ENCODE data around the gene EXO1.

The EXO1 gene

DNA sequence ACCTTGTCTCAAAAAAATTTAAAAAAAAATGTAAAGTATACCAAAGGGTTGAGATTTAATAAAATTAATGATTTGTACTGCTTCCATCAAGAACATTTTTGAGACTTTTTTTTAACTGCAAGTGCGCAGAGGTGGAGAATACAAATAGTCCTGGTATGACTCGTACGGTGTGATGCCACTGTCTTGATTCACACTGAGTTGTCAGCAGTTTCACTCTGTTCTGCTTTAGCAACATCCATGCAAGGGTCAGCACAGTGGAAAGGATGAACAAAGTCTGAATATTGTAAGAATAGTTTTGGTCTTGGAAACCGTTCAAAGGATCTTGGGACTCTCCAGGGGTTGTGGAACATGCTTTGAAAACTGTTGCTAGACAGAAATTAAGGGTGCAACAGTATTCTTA, 40.2 kb downstream of the EXO1 start:
- no peak overlapping the region for H3K4me3 ChIP-seq (ENCODE audit: low read depth, low read length)

DNA sequence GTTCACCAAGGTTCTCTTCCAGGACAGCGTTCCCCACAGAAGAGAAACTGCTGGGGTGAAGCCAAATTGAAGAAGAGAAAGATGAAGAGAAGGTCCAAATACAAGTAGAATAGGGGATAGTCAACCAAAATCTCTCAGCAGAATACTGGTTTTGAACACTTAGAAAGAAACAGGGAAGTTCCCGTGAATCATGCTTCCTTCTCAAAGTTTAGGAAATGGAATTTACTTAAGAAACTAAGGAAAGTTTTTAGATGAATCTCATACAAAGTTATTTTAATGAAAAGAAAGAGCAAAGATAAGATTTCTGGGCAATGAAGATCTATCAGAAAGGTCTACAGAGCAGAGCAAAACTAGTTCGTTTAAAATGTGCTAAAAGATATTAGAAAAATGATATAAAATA, 43.3 kb downstream of the EXO1 start:
- H3K4me3 ChIP-seq (ENCODE audit: low read depth, low read length): no peak overlapping the region

DNA sequence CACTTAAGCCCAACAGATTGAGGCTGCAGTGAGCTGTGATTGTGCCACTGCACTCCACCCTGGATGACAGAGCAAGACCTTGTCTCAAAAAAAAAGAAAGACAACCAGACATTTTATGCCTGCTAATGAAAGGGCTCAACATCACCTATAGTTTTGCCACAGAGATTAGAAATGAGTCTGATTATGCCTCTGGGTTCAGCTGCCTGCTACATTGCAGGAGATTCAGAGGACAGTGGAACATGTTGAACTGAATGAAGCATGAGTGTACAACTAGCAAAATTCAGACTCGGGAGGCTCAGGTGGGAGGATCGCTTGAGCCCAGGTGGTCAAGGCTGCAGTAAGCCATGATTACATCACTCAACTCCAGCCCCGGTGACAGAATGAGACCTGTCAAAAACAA, 46.0 kb downstream of the EXO1 start:
- H3K4me3 ChIP-seq (ENCODE audit: low read depth, low read length): no peak overlapping the region

DNA sequence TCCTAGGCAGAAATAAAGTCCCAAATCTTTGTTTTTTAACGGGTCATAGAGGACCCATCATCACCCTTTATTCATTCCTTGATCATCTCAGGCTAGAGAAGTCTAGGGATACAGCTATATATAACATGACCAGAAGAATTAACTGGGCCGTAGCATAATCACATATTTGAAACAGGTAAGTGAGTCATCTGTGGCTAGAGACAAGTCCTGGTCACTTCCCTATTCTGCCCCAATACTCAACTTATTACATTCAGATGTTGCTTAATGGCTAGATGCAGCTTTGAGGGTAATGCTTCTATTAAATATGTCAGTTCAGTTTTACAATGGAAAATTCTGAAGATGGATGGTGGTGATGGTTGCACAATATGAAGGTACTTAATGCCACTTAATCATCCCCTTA, 47.0 kb downstream of the EXO1 start:
- no peak overlapping the region for H3K4me3 ChIP-seq (ENCODE audit: low read depth, low read length)

DNA sequence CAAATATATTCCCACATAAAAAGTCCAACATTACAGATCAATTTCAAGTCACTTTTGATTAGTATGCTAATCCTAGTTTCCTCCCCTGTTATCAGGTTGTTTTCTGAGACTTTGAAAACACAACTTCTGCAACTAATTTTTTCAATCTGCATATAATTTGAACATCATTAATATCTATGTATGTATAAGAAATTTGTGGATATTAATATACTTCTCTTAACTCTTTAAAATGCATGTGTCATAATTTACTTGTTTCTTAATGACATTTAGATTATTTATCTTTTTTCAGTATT, 48.6 kb downstream of the EXO1 start:
- no peak overlapping the region for H3K4me3 ChIP-seq (ENCODE audit: low read depth, low read length)

DNA sequence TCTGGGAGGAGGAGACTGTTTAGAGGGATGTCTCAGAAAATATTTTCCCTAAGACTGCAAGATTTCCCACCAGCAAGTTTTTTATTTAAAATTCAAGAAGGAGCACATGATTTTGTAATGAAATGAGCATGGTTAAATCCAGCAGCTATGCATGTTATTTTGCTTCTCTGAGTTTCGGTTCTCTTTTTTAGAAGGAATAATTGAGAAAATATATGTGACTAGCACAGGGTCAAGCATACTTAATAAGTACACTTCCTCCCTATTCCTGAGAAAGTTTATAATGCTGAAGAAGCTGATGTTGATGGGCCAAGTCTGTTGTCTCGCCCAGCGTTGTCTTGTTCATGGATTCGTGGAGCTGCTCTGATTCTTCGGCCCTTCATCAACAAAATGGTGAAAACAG, 51.2 kb downstream of the EXO1 start:
- no peak overlapping the region for H3K4me3 ChIP-seq (ENCODE audit: low read depth, low read length)

DNA sequence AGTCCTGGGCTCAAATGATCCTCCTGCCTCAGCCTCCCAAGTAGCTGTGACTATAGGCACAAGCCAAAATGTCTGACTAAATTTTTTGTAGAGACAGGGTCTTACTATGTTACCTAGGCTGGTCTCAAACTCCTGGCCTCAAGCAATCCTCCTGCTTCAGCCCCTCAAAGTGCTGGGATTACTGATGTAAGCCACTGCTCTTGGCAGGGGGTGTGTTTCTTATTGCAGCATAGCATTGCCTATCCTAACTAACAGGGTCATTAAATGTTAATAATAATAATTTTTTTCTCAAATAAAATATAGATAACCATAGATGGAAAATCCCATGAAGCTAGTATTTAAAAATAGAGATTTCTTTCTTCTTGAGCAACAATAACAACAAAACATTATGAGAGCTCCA, 52.4 kb downstream of the EXO1 start:
- no peak overlapping the region for H3K4me3 ChIP-seq (ENCODE audit: low read depth, low read length)

DNA sequence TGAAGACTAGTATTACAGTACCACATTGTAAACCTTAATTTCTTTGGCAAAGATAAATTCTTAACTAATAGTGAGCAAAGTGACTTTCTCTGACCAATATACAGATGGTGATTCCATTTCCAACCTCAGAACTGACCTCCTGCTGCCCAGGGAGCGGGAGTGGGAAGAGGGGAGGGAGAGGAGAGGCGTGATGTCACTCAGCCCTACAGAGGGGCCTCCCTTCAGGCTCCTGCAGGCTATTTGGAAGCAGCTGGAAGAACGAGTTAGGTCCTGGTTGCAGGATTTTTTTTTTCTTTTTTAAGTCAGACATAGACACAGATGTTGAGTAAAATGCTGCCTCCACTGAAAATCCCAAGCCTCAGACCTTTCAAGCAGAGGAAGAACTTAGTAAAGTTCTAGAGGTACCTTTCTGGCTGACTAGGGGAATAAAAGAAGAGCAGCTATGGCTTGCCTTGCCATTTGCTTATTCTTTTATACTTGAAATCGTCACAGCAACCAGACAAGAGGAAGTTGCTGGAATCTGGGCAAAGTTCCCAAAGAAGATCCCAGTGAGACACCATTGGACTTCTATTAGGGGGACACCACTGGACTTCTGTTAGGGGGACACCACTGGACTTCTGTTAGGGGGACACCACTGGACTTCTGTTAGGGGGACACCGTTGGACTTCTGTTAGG, 54.5 kb downstream of the EXO1 start:
- no peak overlapping the region for H3K4me3 ChIP-seq (ENCODE audit: low read depth, low read length)

DNA sequence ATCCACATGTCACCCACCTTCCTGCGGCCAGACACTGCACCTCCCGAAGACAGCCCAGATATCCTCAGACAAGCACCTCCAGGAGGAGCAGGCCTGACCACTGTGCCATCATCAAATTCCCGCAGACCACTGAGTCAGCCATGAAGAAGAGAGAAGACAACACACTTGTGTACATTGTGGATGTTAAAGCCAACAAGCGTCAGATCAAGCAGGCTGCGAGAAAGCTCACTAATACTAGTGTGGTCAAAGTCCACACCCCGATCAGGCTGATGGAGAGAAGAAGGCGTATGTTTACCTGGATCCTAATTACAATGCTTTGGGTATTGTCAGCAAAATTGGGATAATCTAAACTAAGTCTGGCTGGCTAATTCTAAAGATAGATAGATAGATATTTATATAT, 68.2 kb downstream of the EXO1 start:
- H3K4me3 ChIP-seq (ENCODE audit: low read depth, low read length): no peak overlapping the region

DNA sequence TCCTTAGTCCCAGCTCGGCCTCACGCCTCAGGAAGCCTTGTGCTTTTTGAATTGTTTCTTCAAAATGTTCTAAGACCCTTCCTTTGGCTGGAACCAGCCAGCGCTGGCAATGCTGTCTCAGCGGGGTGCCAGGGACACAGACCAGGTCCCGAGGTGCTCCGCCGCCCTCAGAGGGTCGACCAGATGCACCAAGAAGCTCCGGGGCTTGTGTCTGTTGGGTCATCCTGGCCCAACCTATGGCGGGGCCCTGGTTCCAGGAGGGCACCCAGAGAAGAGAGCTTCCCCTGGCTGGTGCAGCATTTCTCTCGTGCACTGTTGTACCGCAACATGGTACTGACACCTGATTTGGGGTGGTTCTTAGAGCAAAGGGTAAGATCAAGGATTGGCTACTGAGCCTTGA, 69.5 kb downstream of the EXO1 start:
- H3K4me3 ChIP-seq (ENCODE audit: low read depth, low read length): no peak overlapping the region

DNA sequence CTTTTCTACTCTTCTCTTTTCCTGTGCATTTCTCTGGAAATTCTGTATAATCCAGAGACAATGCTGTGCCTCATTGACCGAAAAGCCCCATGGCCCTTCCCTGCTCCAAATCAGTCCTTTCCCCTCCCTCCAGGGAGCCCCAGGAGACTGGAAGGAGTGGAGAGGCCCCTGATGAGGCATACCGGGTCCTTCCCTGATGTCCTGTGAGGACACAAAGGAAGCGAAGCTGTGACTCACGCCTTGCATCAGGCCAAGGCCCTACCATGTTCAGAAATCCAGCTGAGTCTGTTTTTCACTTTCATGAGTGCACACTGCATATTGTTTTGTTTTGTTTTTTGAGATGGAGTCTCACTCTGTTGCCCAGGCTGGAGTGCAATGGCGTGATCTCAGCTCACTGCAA, 70.9 kb downstream of the EXO1 start:
- no peak overlapping the region for H3K4me3 ChIP-seq (ENCODE audit: low read depth, low read length)

DNA sequence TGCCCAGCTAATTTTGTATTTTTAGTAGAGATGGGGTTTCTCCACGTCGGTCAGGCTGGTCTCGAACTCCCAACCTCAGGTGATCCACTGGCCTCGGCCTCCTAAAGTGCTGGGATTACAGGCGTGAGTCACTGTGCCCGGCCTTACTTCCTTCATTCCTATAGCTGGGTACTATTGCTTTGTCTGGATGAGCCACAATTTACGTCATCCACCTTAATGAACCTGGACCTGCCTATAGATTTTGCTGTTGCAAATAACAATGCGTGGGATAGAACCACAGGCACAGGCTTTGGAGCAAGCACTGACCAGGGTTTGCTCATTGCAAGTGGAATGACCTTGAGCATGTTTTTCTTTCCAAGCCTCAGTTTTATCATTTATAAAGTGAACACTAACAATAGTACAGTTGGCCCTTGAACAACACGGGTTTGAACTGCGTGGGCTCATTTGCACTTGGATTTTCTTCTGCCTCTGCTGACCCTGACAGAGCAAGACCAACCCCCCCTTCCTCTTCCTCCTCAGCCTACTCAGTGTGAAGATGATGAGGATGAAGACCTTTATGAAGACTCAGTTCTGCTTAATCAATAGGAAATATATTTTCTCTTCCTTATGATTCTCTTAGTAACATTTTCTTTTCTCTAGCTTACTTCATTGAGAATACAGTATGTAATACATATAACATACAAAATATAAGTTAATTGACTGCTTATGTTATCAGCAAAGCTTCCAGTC, 76.2 kb downstream of the EXO1 start:
- H3K4me3 ChIP-seq (ENCODE audit: low read depth, low read length): no peak overlapping the region

DNA sequence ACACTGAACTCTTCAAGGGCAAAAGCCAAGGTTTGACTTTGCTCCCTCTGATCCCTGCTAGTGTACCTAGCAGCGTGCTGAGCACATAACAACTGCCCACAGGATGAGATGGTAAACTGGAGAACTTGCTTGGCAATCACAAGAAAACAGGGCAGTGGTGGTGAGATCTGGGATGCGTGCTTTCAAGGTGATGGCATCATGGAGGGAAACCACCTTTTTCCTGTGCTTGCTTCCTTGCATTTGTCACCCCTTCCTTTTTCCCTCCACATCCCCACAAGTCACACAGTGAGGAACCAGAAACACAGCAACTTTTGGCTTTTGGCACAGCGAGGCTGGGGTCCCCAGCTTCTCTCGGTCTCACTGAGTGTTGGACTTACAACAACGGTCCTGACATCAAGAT, 78.1 kb downstream of the EXO1 start:
- H3K4me3 ChIP-seq (ENCODE audit: low read depth, low read length): no peak overlapping the region

DNA sequence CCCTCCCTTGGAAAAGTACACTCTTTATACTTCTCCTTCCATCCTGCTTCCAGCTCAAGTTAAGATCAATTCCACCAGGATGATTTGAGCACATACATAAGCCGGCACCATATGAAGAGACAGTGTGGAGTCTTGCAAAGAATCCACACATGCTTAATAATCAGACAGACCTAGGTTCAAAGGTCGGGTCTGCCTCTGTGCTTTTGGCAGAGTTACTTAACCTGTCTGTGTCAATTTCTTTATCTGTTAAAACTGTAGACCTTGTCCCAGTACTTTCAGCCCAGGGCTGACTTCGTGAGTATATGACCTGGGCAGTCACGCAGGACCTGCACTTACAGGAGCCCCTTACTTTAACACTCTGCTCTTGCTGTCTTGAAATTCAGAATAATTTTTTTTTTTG, 79.3 kb downstream of the EXO1 start:
- H3K4me3 ChIP-seq (ENCODE audit: low read depth, low read length): no peak overlapping the region

DNA sequence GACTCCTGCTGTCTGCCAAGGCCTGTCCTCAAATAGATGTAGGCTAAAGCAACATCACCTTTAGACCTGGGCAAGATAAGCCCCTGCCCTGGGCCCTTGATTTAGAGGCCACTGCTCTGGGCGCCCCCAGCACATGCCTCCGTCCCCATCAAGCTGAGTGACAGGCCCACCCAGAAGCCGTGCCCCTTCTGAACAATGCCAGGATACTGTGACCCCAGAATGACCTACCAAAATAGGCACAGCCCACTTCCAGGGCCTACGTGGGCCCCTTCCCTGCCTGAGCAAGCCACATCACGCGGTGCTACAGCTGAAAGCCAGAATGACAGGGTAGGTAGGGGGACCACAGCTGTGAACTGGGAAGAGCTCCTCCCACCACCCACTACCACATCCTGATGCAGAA, 84.8 kb downstream of the EXO1 start:
- no peak overlapping the region for H3K4me3 ChIP-seq (ENCODE audit: low read depth, low read length)

DNA sequence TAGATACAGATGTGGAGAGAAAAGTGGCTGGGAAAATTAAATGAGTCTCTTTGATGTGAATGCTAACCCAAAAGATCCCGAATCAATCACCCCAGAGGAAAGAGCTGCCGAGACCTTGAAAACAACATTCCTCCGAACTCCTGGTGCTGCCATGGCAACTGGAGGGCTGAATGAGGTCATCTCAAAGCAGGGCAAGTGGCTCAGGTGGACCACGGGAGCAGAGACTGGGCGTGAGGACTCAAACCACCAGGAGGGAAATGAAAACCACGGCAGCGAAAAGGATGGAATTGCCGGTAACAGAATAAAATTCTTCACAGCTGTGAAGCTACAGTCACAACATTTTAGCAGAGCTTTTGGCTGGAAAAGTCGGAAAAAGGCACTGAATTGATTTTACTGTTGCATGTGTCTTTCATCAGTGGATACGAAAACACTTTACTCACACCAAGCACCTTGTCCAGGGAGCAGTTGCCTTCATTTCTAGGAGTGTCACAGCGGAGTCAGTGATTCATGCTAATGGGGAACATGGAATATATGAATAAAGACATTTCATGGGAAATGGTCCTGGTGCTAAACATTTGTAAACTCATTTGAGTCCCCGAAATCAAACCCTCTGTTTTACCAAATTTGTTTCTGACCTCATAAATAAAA, 86.3 kb downstream of the EXO1 start:
- H3K4me3 ChIP-seq (ENCODE audit: low read depth, low read length): no peak overlapping the region

DNA sequence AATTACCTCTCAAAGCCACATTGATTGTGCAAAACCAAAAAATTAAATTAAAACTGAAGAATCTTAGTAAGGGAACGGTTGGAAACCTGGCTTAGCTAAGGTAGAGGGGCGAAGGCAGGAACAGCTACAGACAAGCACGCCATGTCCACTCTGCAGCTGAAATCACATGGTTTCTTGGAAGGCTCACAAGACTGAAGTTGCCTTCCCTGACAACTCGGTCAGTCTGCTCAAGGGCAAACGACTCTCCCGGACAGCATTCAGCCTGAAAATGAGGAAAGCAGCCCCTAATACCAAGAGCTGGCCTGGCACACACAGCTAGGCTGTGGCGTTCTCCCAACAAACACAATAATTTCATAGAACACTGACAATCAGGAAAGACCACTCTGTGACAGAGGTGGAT, 86.9 kb downstream of the EXO1 start:
- no peak overlapping the region for H3K4me3 ChIP-seq (ENCODE audit: low read depth, low read length)

Data from iPS-11a (cell line).